HG03045 (cell line): Measurements from ENCODE around the gene DIS3L2.
"Not testable (repeated sequence)": the region's sequence is repeated elsewhere in the genome, so short reads cannot be mapped to it uniquely, and the experiment has no call there.

Source experiments
- ATAC-seq: cut with Tn5 transposase; IDR thresholded peaks from one replicate; pipeline ENCODE4 v1.9.1; 2021; ENCODE audit warnings: mild to moderate bottlenecking, moderate library complexity; ENCODE audit not compliant: unreplicated experiment

Gene DIS3L2

GRCh38 chr2:232363064-232363783, 401.7 kb downstream of the DIS3L2 start:
- ATAC-seq: not testable (repeated sequence)

GRCh38 chr2:232363784-232364615, 402.5 kb downstream of the DIS3L2 start:
- ATAC-seq: no peak

GRCh38 chr2:232364806-232365594, 403.5 kb downstream of the DIS3L2 start:
- not testable (repeated sequence) for ATAC-seq

- ATAC-seq: no peak
Measured at GRCh38 chr2:232365621-232366321, 404.3 kb downstream of the DIS3L2 start.

- ATAC-seq: not testable (repeated sequence)
Measured at GRCh38 chr2:232366461-232366860, 404.9 kb downstream of the DIS3L2 start.

GRCh38 chr2:232367016-232367415, 405.5 kb downstream of the DIS3L2 start:
- ATAC-seq: no peak

GRCh38 chr2:232367591-232368233, 406.2 kb downstream of the DIS3L2 start:
- no peak for ATAC-seq

GRCh38 chr2:232368311-232368731, 406.8 kb downstream of the DIS3L2 start:
- ATAC-seq: no peak

GRCh38 chr2:232369126-232369951, 407.8 kb downstream of the DIS3L2 start:
- no peak for ATAC-seq

- not testable (repeated sequence) for ATAC-seq
Measured at GRCh38 chr2:232370007-232370406, 408.5 kb downstream of the DIS3L2 start.

- ATAC-seq: no peak
Measured at GRCh38 chr2:232372231-232373208, 411.0 kb downstream of the DIS3L2 start.

GRCh38 chr2:232374356-232374755, 412.8 kb downstream of the DIS3L2 start:
- ATAC-seq: no peak

- no peak for ATAC-seq
Measured at GRCh38 chr2:232375164-232375563, 413.7 kb downstream of the DIS3L2 start.

- ATAC-seq: no peak
Measured at GRCh38 chr2:232376260-232376659, 414.7 kb downstream of the DIS3L2 start.

- no peak for ATAC-seq
Measured at GRCh38 chr2:232376713-232377112, 415.2 kb downstream of the DIS3L2 start.

GRCh38 chr2:232377319-232377718, 415.8 kb downstream of the DIS3L2 start:
- ATAC-seq: no peak

- no peak for ATAC-seq
Measured at GRCh38 chr2:232377841-232378734, 416.6 kb downstream of the DIS3L2 start.
